DOHH2 (cell line): Measurements from ENCODE around the gene SKAP1.

ENCODE experiments used
- CTCF ChIP-seq: fragments of 200-600 bp; sonication (generic); IDR thresholded peaks from one replicate; pipeline ENCODE4 v1.5.1; 2014; ENCODE audit warnings: antibody characterized with exemption, mild to moderate bottlenecking, low read depth, low read length; ENCODE audit not compliant: poor library complexity, severe bottlenecking
- EZH2phosphoT487 ChIP-seq: fragments of 200-600 bp; sonication (generic); IDR thresholded peaks from 2 replicates; pipeline ENCODE4 v1.6.1; 2017; ENCODE audit warnings: borderline replicate concordance, mild to moderate bottlenecking, antibody characterized with exemption, low read length, moderate library complexity, mixed read lengths

- TF ChIP-seq CTCF: no peak
- no peak for TF ChIP-seq EZH2phosphoT487
These were observed 99.1 kb downstream of the SKAP1 start for GRCh38 chr17:48330887-48331286.
